Fibroblast of skin of right quadriceps (primary cell): ENCODE measurements around the gene SNIP1.
"Not testable (repeated sequence)": the region's sequence is repeated elsewhere in the genome, so short reads cannot be mapped to it uniquely, and the experiment has no call there.

Experiments
- DNase-seq: peaks from one replicate; pipeline ENCODE4 v3.0.0-alpha.2; 2013

Gene SNIP1

DNA sequence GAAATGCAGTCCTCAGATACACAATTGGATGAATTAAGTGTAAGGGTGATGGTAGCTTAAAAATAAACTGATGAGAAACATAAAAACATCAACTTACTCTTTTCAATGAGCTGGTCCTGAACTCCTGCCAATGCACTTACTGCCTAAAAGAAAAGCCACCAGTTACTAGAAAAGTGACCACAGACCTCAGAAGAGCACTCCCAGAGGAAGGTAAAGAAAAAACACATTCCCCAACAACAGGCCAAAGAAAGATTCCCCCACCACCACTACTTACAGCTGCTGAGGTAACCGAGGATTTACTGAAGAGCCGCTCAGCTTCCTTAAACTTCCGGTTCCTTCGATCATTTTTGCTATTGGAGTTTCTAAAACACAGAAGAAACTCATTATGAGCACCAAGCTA is 44.9 kb downstream of the SNIP1 start:
- DNase-seq: peak; percentile 21

DNA sequence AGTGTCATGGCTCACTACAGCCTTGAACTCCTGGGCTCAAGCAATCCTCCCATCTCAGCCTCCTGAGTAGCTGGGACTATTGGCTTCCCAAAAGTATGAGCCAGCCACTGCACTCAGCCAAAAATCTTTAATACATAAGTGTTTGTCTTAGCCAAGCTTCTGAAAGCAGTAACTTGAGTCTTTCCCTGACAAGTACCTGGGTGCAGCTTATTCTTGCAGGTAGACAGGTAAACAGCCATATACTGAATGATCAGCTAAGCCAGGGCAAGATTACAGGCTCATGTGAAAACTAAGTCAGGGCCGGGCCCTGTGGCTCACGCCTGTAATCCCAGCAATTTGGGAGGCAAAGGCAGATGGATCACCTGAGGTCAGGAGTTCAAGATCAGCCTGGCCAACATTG is 47.4 kb downstream of the SNIP1 start:
- no peak for DNase-seq

DNA sequence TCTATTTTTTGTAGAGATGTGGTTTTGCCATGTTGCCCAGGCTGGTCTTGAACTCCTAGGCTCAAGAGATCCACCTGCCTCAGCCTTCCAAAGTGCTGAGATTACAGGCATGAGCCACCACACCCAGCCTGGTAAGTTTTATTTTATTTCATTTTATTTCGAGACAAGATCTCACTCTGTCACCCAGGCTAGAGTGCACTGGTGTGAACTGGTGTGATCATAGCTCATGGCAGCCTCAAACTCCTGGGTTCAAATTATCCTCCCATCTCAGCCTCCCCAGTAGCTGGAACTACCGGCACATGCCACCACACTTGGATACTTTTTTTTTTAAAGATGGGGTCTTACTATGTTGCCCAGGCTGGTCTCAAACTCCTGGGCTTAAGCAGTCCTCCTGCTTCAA is 51.3 kb downstream of the SNIP1 start:
- not testable (repeated sequence) for DNase-seq

DNA sequence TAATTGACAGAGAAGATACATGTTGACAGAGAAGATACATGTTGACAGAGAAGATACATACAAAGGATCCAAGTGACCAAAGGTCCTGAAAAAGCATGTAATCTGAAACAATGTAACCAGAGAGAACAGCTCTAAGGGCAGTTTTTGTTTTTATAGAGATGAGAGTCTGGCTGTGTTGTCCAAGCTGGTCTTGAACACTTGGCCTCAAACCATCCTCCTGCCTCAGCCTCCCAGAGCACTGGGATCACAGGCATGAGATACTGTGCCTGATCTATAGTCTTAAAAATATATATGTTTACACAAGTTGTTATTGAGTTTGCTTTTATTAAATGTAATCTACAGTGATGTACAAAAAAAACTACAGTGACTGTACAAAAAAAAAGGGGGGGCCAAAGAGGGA is 52.0 kb downstream of the SNIP1 start:
- DNase-seq: no peak

DNA sequence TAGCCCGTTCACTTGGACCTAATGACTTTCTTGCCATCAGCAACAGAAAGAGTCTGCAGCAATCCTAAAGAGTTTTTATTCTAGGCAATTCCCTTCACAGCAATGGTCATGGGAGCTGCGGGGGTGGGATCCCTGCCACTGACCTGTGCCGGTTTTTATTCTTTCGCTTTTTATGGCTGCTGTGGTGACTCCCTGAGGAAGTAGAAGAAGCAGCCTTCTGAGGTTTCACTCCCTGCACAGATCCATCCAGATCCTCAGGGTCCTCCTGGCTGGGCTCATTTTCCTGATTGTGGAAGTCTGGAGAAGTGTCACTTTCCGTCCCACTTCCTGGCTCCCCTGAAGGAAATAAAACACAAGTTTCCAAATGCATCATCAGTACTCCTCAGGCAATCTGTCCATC is 52.4 kb downstream of the SNIP1 start:
- DNase-seq: no peak

DNA sequence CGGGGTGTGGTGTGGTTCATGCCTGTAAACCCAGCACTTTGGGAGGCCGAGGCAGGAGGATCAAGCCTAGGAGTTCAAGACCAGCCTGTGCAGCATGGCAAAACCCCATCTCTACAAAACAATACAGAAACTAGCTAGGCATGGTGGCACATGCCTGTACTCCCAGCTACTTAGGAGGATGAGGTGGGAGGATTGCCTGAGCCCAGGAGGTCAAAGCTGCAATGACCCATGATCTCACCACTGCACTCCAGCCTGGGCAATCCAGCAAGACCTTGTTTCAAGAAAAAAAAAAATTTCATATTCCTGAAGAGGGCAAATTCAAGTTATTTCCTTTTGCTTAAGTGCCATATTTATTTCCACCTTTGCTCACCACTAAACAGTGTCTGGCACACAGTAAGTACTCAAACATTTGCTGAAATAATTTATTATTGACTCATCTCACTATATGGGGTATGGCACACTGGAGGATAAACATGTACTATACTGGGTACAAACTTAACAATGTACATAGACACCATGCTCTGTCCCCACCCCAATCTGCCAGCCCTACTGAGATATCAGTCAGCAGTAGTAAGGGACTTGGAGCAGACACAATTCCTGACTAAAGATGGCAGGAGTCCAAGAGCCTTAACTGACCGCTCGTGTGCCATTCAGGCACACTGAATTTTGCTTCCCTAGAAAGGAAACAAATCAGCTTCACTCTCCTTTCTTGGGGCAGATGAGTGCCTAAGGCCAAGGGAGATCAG is 55.0 kb downstream of the SNIP1 start:
- DNase-seq: peak; percentile 27

DNA sequence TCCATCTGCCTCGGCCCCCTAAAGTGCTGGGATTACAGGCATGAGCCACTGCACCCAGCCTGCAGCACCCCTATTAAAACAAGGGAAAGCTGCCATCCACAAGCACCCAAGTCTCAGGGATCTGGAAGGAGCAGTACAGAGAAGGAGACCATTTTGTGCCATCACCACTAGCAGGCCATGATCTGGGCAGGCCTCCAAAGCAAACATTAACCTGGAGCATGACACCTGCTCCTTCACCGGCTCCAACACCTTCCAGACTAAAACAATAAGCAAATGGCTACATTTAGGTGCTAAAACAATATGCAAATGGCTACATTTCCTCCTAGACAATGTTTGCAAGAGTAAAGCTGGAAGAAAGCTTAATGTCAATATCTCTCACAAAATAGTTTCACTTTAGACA is 56.3 kb downstream of the SNIP1 start:
- DNase-seq: no peak

DNA sequence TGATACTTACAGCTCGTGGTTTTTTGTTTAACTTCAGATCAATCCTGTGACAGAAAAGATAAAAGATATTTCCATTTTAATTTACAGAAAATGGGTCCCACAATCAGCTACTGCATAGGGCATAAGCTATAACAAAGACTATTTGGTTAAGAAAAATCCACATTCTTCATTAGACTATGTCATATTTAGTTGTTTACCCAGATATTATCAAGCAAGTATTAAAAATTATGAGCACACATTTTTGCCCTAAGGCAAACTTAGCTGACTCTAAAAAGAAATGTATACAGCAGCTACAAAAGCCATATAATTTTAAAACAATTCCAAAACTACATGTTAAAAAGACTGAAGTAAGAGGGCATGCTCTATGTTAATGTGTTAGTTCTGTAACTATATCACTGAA is 58.2 kb downstream of the SNIP1 start:
- no peak for DNase-seq

DNA sequence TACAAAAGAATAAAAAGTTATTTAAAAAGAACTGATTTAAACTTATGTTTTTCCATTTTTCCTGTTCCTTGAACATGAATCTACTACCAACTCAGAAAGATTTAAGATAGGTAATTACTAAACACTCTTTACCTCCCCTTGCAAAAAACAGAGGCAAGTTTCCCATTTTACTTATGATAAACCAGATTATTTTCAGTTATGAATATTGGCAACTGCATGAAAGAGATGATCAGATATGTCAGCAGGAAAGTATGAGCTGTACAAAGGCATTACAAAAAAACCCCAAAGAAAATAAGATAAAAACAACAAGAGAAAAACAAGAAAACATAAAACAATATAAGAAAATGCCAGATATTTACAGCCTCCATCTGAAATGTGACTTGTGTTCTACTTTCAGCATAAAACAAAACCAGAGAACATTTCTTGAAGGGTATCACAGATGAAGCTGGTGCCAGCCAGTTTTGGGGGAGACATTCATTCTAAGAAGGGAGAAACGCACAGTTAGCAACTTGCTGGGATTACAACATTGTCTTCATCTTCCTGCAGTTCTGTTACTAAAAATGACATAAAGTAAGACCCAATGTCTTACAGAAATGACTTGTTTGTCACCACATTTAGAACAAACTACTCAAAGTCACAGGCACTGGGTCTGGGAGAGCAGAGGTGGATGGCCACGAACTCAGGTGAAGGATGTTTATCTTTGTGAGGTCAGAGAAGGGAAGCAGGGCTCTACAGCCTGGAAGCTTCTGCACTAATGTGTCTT is 60.6 kb downstream of the SNIP1 start:
- no peak for DNase-seq

DNA sequence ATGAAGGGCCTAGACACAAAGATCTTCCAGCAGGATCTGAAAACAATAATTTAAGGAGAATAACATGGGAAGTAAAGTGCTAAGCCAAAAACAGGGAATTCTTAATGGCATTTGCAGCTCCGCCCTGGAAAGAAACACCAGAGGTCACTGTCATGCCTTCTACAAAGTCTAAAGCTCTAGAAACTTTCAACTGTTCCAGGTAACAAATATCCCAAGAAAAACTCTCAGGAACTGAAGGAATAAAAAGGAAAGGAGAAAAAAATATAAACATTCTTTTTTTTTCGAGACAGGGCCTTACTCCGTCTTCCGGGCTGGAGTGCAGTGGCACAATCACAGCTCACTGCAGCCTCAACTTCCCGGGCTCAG is 66.5 kb downstream of the SNIP1 start:
- DNase-seq: no peak

DNA sequence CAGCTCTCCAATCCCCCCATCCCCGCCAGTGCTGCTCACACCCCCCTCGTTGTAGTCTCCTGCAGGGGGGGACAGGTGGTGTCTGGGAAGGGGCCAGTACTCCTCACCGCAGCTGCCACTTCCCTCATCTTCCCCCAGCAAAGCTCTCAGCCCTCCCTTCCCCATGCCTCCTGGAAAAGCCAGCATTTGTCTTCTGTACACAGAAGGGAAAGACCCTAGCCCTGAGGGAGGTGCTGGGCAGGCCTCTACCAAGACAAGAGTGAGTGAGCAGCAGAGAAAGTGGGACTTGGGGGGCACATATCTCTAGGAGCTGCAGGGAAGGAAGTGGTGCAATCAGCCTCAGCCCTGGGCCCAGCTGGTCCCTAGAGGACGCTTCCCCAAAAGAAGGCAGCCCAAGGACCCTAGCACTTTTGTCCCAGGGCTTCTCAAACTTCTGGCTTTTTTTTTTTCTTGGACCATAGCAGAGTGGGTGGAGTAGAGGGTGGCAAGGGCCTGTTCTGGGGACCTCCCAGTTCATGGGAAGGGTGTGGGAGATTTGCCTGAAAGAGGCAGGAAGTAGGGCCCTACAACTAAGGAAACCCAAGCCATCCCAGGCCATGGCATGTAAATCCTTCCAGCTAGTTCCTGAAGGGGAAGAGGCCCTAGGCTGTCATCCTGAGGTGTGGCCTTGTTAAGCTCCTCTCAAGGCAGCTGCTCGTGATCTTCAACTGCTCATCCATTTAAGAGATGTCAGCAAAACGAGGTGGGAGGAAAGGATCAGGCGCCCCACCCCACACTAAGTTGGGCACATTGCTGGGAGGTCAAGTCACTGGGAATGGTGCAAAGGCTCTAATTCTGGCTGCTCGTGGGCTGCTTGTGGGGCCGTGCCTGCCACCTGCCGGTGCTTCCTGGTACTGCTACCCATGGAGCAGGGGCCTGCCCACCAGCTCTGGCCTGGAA is 67.1 kb downstream of the SNIP1 start:
- DNase-seq: peak; percentile 62

DNA sequence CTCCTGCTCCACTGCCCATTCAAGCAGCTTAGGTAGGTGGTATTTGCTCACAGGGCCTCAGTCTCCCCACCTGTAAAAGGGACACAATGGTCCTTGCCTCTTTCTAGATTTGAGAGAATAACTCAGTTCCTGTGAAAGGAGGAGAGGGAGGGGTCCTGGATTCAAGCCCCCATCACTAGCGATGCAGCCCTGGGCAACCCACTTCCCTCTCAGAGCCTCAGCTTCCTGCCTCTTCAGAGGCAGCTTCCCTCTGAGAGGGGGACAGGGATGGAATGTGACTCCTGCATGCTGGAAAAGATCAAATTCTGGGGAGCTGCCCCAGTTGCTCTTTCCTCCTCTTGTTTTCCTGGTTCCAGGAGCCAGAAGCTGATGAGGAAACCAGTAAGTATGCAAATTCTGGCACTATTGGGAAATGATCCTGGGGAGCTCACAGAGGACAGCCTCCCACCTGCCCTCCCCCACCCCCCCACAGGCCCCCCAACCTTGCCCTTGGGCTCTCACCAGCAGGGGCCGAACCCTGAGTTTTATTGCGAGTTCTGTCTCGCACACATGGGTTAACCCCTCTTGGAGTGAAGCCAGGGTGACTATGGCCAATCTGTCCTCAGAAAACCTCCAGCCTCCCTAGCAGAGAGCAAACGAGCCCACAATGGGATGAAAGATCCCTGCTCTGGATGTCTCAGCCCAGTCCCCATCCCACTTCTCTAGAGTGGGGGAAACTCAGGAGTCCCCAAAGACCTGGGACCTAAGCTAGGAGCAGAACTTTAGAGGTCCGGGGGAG is 68.0 kb downstream of the SNIP1 start:
- no peak for DNase-seq
